BLaER1 (cell line): ENCODE data around the gene MT1B.

Experiments used
- H3K27ac ChIP-seq: shearing (Covaris generic); formaldehyde crosslinking; 2 replicates; pipeline ENCODE4 v1.8.1; 2022
- H3K27me3 ChIP-seq: shearing (Covaris generic); formaldehyde crosslinking; 2 replicates; pipeline ENCODE4 v1.8.1; 2022
- H3K36me3 ChIP-seq: shearing (Covaris generic); formaldehyde crosslinking; 2 replicates; pipeline ENCODE4 v1.8.1; 2022
- H3K4me1 ChIP-seq: shearing (Covaris generic); formaldehyde crosslinking; 2 replicates; pipeline ENCODE4 v1.8.1; 2022
- H3K4me2 ChIP-seq: shearing (Covaris generic); formaldehyde crosslinking; 2 replicates; pipeline ENCODE4 v1.8.1; 2022
- H3K4me3 ChIP-seq: shearing (Covaris generic); formaldehyde crosslinking; 2 replicates; pipeline ENCODE4 v1.8.1; 2022
- H3K9ac ChIP-seq: shearing (Covaris generic); formaldehyde crosslinking; 2 replicates; pipeline ENCODE4 v1.8.1; 2022
- H3K9me3 ChIP-seq: shearing (Covaris generic); formaldehyde crosslinking; 2 replicates; pipeline ENCODE4 v1.8.1; 2022
- H4K20me1 ChIP-seq: shearing (Covaris generic); formaldehyde crosslinking; 2 replicates; pipeline ENCODE4 v1.8.1; 2022
- Cebpa-rat ChIP-seq: shearing (Covaris generic); IDR thresholded peaks from 2 replicates; pipeline ENCODE4 v1.8.1; 2022

MT1B gene

DNA sequence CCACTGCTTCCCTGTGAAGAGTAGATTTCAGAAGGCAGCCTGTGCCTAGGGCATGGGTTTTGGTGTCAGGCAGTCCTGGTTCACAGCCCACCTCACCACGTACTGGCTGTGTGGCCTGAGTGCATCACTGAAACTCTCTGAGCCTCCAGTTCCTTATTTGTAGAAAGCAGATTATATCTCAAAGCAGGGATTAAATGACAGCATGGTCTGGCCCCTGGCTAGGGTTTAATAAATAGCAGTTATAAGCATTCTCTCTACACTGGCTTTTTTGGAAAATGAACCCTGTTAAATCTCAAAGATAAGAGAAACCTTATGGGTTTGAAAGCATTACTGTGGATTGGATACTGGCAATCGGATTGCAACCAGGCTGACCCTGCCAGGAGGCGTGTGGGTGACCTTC lies 22.2 kb upstream of the MT1B start:
- peaks cover 11% of the 10 kb centered on the region for H3K4me1 ChIP-seq
- peaks cover 100% of the 10 kb centered on the region for H3K27me3 ChIP-seq
- H3K4me3 ChIP-seq, result no peak overlapping the region
- H3K9me3 ChIP-seq, result peaks cover under 1% of the 10 kb centered on the region; the same call in 1 of the 2 replicates
- TF ChIP-seq Cebpa-rat, result no peak
- H4K20me1 ChIP-seq, result peaks cover 57% of the 10 kb centered on the region
- no peak overlapping the region for H3K27ac ChIP-seq
- no peak overlapping the region for H3K4me2 ChIP-seq
- no peak overlapping the region for H3K9ac ChIP-seq
- H3K36me3 ChIP-seq, result no peaks in the 10 kb centered on the region

DNA sequence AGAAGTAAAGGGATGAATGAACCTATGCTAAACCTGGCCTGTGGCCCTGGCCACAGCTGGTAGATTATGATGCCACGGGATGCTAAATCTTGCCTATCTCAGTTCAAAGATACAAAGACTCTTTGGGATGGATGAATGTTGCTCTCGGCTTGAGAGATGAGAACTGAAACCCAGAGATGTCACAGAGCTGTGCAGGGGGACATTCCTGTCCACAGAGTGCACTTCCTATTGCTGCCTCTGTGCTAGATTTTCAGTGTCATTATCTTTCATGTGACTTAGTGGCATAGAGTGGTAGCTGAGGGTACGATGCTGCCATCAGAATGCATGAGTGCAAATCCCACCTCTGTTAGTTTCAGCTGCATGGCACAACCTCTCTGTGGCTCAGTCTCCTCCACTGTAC lies 21.6 kb upstream of the MT1B start:
- TF ChIP-seq Cebpa-rat, result no peak
- Histone ChIP-seq H3K4me1 (peaks cover 10% of the 10 kb centered on the region), H4K20me1 (peaks cover 57% of the 10 kb centered on the region), H3K4me2 (no peak overlapping the region), H3K27me3 (peaks cover 100% of the 10 kb centered on the region), H3K36me3 (no peaks in the 10 kb centered on the region), H3K4me3 (no peak overlapping the region), H3K9me3 (peaks cover 7% of the 10 kb centered on the region), H3K27ac (no peak overlapping the region), H3K9ac (no peak overlapping the region)

DNA sequence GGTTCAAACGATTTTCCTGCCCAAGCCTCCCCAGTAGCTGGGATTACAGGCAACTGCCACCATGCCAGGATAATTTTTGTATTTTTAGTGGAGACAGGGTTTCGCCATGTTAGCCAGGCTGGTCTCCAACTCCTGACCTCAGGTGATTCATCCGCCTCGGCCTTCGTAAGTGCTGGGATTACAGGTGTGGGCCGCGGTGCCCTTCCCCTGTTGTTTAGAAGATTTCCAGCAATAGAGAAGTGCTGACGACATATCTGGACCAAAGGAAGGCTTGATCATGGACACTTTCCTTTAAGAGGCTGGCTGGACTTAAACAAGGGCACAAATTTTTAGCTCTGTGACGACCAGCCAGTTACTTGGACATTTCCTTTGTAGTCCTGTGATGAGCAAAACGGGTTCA lies 20.5 kb upstream of the MT1B start:
- Histone ChIP-seq H3K9me3 (peaks cover 16% of the 10 kb centered on the region), H3K4me2 (no peak overlapping the region), H3K27me3 (peaks cover 100% of the 10 kb centered on the region), H3K4me1 (no peaks in the 10 kb centered on the region), H3K4me3 (no peak overlapping the region), H3K27ac (no peak overlapping the region), H3K9ac (no peak overlapping the region), H4K20me1 (peaks cover 57% of the 10 kb centered on the region), H3K36me3 (no peaks in the 10 kb centered on the region)
- no peak for TF ChIP-seq Cebpa-rat

DNA sequence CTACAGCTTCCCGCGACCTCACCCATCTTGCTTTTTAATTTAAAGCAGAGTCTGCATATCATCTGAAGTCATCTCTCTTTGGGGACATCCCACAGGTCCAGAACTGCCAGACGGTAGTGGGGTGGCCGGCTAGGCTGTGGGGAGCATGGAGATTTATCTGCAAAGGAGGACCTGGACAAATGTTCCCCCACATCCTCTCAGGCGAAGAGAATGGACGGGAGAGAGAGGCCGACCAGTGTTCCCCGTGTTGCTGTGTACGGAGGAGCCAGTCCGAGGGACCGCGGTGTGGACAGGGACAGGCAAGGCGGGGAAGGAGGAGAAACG lies 19.9 kb upstream of the MT1B start:
- Histone ChIP-seq H3K4me2 (no peak overlapping the region), H3K9me3 (peaks cover 16% of the 10 kb centered on the region), H3K27ac (no peak overlapping the region), H3K27me3 (peaks cover 100% of the 10 kb centered on the region), H3K4me3 (no peak overlapping the region), H3K36me3 (no peaks in the 10 kb centered on the region), H4K20me1 (peaks cover 57% of the 10 kb centered on the region), H3K4me1 (no peaks in the 10 kb centered on the region), H3K9ac (no peak overlapping the region)
- no peak for TF ChIP-seq Cebpa-rat

DNA sequence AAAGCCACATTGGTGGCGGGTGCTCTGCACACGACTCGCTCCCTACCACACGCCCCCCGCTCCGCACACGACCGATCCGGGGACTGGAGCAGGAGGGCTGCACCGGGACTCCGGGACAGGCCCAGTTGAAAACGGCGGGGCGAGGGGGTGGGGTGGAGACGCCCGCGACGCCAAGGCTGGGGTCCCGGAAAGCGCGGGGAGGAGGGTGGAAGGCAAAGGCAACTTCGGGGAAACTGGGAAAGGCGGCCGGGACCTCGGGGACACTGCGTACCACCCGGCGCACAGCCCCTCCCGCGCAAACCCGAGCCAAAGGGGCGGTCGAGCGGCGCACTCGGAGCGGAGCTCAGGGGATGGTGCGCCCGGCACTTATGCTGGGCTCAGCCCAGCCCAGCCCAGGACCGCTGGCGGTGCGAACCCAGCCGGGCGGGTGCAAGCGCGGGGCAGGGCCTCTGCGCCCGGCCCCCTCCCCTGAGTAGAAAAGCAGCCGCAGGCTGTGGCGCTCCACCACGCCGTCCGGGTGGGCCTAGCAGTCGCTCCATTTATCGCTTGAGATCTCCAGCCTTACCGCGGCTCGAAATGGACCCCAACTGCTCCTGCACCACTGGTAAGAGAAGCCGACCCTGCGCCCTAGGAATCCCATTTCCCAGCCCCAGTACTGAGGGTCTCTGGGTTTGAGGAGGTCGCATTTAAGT lies 19.4 kb upstream of the MT1B start, which contains the start of gene MT1M:
Gene MT1M (plus strand): TSS at position 504 of the 692 bp plus-strand sequence. CDS start 73 bp downstream, at position 577.
- Histone ChIP-seq H3K9me3 (peaks cover 16% of the 10 kb centered on the region), H3K9ac (no peak within 1 kb of the TSS), H3K36me3 (no peaks in the 10 kb centered on the region), H3K27me3 (peaks cover 100% of the 10 kb centered on the region), H3K4me1 (no peaks in the 10 kb centered on the region), H3K27ac (no peak within 1 kb of the TSS), H3K4me3 (no peak within 1 kb of the TSS), H3K4me2 (no peak within 1 kb of the TSS), H4K20me1 (peaks cover 61% of the 10 kb centered on the region)
- TF ChIP-seq Cebpa-rat, result no peak

DNA sequence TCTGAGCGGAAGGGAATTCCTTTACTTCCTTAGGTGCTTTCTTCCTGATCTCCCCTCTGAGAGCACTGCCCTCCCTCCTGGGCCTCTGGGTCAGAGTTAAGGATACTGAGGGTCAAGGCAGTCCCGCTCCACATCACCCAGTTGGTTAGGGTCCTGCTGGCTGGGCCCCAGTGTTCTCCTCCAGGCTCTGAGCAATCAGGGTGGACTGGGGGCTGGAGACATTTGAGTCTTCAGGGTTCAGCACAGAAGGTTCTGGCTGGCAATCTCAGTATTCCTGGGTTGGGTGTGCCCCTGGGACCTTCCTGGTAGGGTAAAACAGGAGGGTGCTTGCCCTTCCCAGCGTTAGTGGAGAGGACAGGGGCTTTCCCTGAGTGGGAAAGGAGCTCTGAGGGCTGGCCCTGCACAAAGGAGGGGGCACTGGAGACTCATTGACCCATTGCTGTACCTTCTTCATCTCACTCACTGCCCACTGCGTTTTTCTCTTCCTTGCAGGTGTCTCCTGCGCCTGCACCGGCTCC lies 18.8 kb upstream of the MT1B start:
- no peak overlapping the region for H3K4me3 ChIP-seq
- H3K27me3 ChIP-seq, result peaks cover 100% of the 10 kb centered on the region
- H3K27ac ChIP-seq, result no peak overlapping the region
- peaks cover 67% of the 10 kb centered on the region for H4K20me1 ChIP-seq
- no peaks in the 10 kb centered on the region for H3K4me1 ChIP-seq
- no peaks in the 10 kb centered on the region for H3K36me3 ChIP-seq
- H3K4me2 ChIP-seq, result no peak overlapping the region
- TF ChIP-seq Cebpa-rat, result no peak
- H3K9ac ChIP-seq, result no peak overlapping the region
- H3K9me3 ChIP-seq, result peaks cover 22% of the 10 kb centered on the region

DNA sequence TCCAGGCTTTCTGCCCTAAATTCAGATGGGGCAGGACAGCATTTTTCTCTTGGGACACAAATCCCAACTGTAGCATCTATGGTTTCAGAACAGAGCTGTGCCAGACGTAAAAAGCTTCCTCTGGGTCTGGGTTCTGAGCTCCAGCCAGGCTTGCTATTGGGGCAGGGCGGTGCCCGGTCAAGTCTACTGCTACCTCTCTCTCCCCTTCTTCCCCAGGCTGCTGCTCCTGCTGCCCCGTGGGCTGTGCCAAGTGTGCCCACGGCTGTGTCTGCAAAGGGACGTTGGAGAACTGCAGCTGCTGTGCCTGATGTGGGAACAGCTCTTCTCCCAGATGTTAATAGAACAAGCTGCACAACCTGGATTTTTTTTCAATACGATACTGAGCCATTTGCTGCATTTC lies 18.2 kb upstream of the MT1B start:
- no peaks in the 10 kb centered on the region for H3K36me3 ChIP-seq
- H3K4me1 ChIP-seq, result no peaks in the 10 kb centered on the region
- no peak overlapping the region for H3K9ac ChIP-seq
- H3K27ac ChIP-seq, result no peak overlapping the region
- H3K4me2 ChIP-seq, result no peak overlapping the region
- peaks cover 72% of the 10 kb centered on the region for H4K20me1 ChIP-seq
- H3K9me3 ChIP-seq, result peaks cover 28% of the 10 kb centered on the region
- no peak overlapping the region for H3K4me3 ChIP-seq
- H3K27me3 ChIP-seq, result peaks cover 100% of the 10 kb centered on the region
- TF ChIP-seq Cebpa-rat, result no peak

DNA sequence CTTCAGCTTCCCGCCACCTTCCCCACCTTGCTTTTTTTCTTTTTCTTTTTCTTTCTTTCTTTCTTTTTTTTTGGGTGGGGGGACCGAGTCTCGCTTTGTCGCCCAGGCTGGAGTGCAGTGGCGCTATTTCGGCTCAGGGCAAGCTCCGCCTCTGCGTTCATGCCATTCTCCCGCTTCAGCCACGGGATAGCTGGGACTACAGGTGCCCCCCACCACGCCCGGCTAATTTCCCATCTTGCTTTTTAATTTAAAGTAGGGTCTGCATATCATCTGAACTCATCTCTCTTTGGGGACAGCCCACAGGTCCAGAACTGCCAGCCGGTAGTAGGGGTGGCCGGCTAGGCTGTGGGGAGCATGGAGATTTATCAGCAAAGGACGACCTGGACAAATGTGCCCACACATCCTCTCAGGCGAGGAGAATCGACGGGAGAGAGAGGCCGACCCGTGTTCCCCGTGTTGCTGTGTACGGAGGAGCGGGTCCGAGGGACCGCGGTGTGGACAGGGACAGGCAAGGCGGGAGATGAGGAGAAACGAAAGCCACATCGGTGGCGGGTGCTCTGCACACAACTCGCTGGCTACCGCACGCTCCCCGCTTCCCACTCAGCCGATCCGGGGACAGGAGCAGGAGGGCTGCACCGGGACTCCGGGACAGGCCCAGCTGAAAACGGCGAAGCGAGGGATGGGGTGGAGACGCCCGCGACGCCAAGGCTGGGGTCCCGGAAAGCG lies 16.8 kb upstream of the MT1B start:
- Histone ChIP-seq H3K27ac (no peak overlapping the region), H3K4me1 (no peaks in the 10 kb centered on the region), H3K36me3 (no peaks in the 10 kb centered on the region), H4K20me1 (peaks cover 75% of the 10 kb centered on the region), H3K4me3 (no peak overlapping the region), H3K27me3 (peaks cover 100% of the 10 kb centered on the region), H3K4me2 (no peak overlapping the region), H3K9me3 (peaks cover 30% of the 10 kb centered on the region), H3K9ac (no peak overlapping the region)
- no peak for TF ChIP-seq Cebpa-rat

DNA sequence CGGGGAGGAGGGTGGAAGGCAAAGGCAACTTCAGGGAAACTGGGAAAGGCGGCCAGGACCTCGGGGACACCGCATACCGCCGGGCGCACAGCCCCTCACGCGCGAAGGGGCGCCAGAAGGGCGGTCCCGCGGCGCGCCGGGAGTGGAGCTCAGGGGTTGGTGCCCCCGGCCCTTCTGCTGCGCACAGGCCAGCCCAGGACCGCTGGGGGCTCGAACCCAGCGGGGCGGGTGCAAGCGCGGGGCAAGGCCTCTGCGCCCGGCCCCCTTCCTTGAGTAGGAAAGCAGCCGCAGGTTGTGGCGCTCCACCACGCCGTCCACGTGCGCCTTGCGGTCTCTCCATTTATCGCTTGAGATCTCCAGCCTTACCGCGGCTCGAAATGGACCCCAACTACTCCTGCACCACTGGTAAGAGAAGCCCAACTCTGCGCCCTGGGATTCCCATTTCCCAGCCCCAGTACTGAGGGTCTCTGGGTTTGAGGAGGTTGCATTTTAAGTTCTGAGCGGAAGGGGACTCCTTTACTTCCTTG lies 16.2 kb upstream of the MT1B start:
- Histone ChIP-seq H3K4me3 (no peak overlapping the region), H3K4me2 (no peak overlapping the region), H3K27me3 (peaks cover 100% of the 10 kb centered on the region), H4K20me1 (peaks cover 75% of the 10 kb centered on the region), H3K36me3 (no peaks in the 10 kb centered on the region), H3K4me1 (no peaks in the 10 kb centered on the region), H3K9me3 (peaks cover 30% of the 10 kb centered on the region), H3K9ac (no peak overlapping the region), H3K27ac (no peak overlapping the region)
- no peak for TF ChIP-seq Cebpa-rat
